Stimulated activated CD8-positive, alpha-beta memory T cell treated with anti-CD3 and anti-CD28 coated beads, Interleukin-4, amount 100 ng/mL, for 48 hours (primary cell): ENCODE data around the gene PKM.
A peak's percentile ranks its signal among the peaks of the same experiment; 100 is the strongest.

Source experiments
- DNase-seq: peaks from one replicate; pipeline ENCODE4 v3.0.0-alpha.2; 2020

The PKM gene

DNA sequence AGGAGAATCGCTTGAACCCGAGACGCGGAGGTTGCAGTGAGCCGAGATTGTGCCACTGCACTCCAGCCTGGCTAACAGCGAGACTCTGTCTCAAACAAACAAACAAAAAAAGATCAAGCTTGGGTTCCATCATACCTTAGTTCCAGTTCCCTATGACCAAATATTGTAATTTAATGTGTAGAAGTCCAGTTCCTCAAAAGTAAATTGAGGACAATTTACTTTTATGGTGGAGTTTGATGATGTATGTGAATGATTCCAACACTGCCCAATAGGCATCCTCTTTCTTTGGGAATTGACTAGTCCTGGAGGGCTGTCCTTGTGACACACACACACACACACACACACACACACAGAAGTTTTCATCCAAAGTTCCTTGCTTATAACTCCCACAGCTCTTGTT lies 2.8 kb upstream of the PKM start:
- DNase-seq = no peak

GRCh38 chr15:72231833-72232478 lies 966 bp upstream of the PKM start:
- peak; percentile 55 for DNase-seq

- peak; percentile 92 for DNase-seq
These were observed 559 bp downstream of the PKM start for GRCh38 chr15:72230197-72231065.

DNA sequence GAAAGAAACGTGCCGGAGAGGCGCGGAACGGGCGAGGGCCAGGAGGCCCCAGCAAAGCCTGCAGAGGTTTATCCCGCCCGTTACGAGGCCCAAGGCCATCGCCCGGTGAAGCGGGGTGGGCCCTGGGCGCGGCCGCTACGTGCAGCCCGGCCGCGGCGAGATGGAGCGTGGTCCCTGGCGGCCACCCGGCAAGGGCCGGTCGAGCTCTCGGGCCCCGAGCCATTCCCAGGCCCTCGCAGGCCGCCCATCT lies 1.1 kb downstream of the PKM start:
- DNase-seq = no peak

DNA sequence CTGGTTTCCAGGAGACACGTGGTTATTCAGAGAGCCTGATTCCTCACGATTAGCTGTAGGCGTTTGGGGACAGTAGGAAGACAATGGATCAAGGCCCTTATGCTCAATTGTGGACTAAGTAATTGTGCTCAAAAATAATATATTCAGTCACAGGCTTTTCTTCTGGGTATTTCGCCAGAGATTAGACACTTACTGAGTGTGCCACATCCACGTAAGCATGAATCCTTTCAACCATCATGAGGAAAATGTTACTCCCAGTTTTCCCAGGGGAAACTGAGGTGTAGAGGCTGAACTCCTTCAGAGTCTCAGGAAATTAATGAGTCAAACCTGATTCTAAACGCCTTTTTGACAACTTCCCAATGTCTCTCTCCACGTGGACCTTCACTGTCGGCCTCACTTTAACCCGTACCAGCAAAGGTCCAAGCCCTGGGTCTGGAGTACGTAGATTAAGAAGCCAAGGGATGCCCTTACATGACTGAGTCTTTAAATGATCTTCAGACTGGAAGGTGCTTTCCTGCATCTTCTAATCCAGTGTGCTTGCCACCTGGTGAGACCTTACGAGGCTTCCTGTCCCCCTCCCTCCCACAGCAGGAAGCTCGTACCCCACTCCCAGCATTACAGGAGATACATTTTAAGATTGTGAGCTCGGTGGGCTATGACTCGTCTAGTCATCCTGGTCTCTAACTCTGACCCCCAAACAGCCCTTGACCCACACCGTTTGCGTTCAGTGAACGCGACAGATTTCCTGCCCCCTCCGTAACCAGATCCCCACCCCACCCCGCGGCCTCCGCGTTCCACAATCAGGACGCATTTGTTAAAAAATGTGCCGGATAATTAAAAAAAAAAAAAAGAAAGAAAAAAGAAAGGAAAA lies 1.7 kb downstream of the PKM start:
- DNase-seq = peak; percentile 58

- no peak for DNase-seq
These were observed 3.3 kb downstream of the PKM start for GRCh38 chr15:72227720-72228119.

GRCh38 chr15:72227192-72227586 lies 3.8 kb downstream of the PKM start:
- peak; percentile 74 for DNase-seq

DNA sequence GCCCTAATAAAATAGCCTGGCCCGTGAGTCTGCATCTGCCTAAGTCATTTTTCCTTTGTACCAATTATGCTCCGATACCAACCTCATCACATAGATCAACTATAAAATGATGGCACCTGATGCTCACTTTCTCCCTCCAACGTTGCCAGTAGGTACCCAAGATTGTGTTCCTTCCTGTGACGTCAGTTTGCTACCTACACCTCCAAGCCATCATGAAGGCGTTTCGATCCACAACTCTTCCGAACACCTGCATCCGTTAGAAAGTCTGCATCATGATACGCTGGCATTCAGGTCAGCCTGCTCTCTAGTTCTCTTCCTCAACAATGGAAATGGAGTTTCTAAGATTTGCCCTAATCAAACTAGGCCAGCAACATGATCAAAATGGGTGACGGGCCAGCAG lies 7.7 kb downstream of the PKM start:
- no peak for DNase-seq

- DNase-seq = no peak
These were observed 8.6 kb downstream of the PKM start for GRCh38 chr15:72222393-72222792.

- DNase-seq = no peak
These were observed 10.3 kb downstream of the PKM start for GRCh38 chr15:72220687-72221086.

GRCh38 chr15:72217216-72217615 lies 13.8 kb downstream of the PKM start:
- no peak for DNase-seq

GRCh38 chr15:72216079-72216478 lies 14.9 kb downstream of the PKM start:
- no peak for DNase-seq

DNA sequence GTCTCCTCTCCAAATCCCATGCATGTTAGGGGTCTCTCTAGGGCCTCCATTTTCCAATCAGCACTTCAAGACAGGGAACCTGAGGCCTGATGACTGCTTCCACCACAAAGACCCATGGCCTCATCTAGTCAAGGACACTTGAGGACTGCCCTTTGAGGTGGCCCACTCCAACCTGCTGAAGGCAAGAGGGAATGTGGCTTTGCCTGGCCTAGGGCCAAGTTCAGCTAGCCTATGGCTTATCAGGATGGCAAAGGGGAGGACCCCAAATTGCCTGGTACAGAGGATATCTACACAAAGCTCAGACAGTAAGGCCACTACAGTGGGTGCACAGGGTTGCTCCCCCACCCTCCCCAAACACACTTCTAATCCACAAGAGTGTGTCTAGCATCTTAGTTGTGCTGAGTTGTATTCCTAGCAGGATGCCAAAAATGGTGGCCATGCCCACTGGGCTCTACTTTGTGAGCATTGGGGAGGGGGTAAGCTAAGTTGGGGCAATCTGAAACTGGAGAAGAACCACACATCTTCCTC lies 23.4 kb downstream of the PKM start:
- DNase-seq = no peak

DNA sequence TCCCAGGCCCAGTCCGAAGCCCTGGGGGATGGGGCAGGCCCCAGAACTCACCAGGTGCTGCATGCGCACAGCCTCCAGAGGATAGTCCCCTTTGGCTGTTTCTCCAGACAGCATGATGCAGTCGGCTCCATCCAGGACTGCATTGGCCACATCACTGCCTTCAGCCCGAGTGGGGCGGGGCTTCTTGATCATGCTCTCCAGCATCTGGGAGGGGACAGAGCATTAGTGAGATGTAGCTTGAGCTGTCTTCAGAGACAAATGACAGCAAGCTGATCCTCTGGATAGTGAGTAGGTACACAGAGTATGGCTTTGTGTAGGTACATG lies 24.4 kb downstream of the PKM start:
- DNase-seq = no peak

DNA sequence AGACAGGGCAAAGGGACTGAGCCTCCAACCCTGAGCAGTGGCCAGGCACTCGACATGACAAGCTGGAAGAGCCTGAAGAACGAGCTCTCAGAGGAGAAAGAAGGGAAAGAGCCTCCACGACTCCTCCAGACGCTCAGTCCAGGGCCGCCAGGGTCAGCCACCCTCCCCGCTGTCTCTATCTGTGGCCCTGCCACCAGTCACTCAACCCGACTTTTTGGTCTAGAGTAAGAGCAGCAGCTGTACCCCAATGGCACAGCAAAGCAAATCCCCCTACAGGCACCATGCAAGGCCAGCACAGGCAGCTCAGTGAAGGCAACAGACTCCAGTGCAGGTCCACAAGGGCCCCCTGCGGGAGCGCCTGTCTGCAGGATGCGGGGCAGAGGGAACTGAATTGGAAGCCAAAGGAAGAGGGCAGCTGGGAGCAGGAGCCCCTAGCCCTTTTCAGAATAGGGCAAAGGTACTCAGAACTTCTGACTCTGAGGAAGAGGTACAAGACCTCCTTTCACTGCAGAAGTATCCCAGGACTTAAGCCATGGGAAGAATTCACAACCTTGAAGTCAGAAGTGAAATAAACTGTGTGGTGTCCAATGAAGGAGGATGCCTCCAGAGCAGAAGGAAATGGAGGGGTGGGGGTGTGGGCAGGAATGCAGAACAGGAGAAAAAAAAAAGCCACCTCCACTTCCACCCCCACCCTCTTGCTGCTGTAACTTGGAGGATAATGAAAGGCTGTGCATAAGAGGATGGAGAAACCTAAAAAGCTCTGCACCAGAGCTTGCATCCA lies 24.9 kb downstream of the PKM start:
- DNase-seq = no peak

DNA sequence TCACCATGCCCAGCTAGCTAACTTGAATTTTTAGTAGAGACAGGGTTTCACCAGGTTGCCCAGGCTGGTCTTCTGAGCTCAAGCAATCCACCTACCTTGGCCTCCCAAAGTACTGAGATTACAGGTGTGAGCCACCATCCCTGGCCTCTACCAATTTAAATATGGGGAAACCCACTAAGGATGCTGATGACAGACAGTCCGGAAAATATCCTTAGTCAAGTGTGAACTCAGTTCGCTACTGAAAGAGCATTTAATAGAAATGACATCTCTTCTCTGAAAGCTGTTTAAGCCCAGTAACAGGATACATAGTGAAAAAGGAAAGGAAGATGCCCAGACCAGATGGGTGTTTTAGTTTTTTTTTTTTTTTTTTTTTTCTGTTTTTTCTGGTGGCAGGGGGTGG lies 25.7 kb downstream of the PKM start:
- no peak for DNase-seq

DNA sequence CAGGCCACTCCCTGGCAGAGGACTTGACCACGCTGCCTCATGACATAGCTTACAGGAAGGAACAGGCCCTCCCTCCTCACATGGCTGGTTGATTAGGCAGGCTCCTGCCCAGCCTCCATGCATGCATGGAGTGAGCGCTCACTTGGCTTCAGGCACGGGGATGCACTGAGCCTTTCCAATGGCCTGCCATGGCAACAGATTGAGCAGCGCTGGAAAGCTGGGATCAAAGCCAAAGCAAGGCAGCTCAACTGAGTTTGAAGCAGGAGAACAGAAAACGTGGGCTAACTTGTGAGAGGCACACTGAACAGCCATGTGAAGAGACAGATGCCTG lies 27.5 kb downstream of the PKM start:
- DNase-seq = no peak

- DNase-seq = no peak
These were observed 28.0 kb downstream of the PKM start for GRCh38 chr15:72202801-72203506.

DNA sequence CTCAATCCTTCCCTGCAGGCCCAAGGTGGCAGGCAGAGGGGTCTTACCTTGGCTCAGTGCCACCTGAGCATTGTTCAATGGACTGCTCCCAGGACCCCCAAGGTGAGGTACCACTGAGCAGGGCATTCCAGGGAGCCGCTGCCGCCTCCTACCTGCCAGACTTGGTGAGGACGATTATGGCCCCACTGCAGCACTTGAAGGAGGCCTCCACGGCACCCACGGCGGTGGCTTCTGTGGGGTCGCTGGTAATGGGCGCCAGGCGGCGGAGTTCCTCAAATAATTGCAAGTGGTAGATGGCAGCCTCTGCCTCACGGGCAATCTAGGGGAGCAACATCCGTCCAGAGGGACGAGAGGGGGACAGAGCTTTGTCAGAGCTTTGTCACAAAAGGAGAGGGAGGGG lies 28.7 kb downstream of the PKM start:
- no peak for DNase-seq

GRCh38 chr15:72201391-72201921 lies 29.5 kb downstream of the PKM start:
- DNase-seq = no peak

DNA sequence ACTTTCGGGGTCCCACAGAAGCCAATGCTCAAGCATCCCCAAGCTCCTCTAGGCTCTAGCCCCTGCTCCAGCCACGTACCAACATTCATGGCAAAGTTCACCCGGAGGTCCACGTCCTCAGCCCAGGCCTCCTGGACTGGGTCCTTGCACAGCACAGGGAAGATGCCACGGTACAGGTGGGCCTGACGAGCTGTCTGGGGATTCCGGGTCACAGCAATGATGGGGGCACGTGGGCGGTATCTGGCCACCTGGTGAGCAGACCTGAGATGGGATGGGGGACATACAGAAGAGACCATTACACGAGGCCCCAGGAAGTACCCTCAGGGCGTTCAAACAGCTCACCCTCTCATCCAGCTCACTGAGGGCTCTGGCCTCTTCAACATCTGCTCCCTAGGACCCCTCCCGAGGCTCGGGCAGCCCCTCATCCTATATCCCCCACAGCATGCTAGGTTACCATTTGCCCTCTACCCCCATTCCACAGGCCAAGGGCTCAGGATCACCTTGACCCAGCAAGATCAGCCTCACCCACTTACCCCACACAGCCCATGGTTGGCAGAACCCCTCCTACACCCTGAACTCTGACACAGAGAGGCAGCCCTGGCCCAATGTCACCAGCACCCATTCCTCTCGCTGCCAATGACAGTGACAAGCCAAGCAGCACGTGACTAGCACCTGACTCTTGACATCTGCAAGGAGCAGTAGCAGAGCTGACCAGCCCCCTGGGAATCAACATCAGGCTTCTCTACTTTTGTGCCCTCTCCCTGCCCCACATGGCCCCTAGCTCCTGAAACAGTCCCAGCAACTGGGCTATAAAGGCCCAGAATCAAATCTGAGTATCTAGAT lies 30.4 kb downstream of the PKM start:
- no peak for DNase-seq
